Measurements from ENCODE around the gene KAT6B. TPM values are rescaled to one million over a fixed set of nuclear protein-coding genes. Genes with fewer than 3 reads are reported as not detected.

KAT6B gene
- total RNA-seq, 1 donor from 2014 or later = 59.2 TPM

DNA sequence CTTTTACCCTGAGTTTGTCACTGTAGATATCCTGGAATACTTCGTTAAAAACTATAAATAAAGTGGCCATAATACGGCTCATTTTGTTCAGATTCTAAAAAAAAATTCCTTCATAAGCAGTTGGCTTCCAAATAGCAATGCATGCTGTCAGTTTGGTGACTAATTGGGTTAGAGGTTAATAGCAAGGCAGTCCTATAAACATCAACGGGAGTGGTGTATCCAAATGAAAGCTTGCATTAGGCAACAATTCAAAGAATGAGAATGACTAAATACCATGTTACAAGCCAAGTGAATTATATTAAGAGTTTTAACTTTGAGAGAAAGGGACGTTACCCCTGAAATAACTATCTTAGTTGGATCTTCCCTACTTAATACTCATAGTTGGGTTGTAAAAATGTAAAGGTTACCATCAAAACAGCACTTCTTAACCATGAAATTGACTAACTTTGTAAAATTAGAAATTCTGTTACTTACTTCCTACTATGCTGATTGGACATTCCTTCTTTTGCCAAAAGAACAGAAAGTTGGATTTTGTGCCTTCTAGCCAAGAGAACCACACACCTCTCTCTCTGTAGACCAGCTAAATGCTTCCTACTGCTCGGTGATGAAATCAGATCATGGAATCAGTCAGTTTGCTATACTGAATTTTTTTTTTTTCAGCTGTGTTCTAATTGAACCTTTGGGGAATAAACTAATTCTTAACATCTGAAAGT lies 98.0 kb downstream of the KAT6B start:
- Histone ChIP-seq H3K36me3 (no peaks in the 10 kb centered on the region), H3K27ac (peak overlapping the region; percentile 69), H3K4me3 (no peak overlapping the region), H3K4me1 (peaks cover 80% of the 10 kb centered on the region), H3K27me3 (no peaks in the 10 kb centered on the region), H3K9me3 (no peaks in the 10 kb centered on the region)
- intact Hi-C loops (cut with DNase I) = loop anchor here (10.0 kb wide), 1 partner anchor 100 kb away; the partner anchor contains the start of gene KAT6B
- peak; percentile 65 to 98 for TF ChIP-seq POLR2AphosphoS5 (IDR thresholded peaks at IDR 0.05; ENCODE audit: insufficient read depth in 1 of 2, low read depth in 1 of 2)
- TF ChIP-seq, protein P1, sequence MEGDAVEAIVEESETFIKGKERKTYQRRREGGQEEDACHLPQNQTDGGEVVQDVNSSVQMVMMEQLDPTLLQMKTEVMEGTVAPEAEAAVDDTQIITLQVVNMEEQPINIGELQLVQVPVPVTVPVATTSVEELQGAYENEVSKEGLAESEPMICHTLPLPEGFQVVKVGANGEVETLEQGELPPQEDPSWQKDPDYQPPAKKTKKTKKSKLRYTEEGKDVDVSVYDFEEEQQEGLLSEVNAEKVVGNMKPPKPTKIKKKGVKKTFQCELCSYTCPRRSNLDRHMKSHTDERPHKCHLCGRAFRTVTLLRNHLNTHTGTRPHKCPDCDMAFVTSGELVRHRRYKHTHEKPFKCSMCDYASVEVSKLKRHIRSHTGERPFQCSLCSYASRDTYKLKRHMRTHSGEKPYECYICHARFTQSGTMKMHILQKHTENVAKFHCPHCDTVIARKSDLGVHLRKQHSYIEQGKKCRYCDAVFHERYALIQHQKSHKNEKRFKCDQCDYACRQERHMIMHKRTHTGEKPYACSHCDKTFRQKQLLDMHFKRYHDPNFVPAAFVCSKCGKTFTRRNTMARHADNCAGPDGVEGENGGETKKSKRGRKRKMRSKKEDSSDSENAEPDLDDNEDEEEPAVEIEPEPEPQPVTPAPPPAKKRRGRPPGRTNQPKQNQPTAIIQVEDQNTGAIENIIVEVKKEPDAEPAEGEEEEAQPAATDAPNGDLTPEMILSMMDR (IDR thresholded peaks at IDR 0.05) = no peak
- no peak for DNase-seq (ENCODE audit: extremely low spot score in 2 of 2)

DNA sequence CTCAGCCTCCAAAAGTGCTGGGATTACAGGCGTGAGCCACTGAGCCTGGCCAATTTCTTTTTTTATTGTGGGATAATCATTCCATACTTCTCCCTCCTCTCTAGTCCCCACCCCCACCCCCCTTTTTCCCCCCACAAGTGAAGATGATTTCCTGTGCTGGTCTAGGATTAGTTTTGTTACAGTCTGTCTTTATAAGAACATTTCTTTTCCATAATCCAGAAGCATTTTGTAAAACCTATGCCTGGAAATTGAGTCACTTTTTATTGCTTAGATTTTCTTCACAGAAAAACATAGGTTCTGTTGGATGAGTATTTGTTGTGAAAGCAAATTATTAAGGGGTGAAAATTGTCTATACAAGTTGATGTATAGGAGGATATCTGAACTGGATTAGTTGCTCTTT lies 98.9 kb downstream of the KAT6B start:
- no peaks in the 10 kb centered on the region for H3K36me3 ChIP-seq
- no peaks in the 10 kb centered on the region for H3K27me3 ChIP-seq
- intact Hi-C loops (cut with DNase I) = loop anchor here (10.0 kb wide), 1 partner anchor 100 kb away; the partner anchor contains the start of gene KAT6B
- no peak for DNase-seq (ENCODE audit: extremely low spot score in 2 of 2)
- H3K4me1 ChIP-seq = peaks cover 81% of the 10 kb centered on the region
- H3K9me3 ChIP-seq = no peaks in the 10 kb centered on the region
- H3K4me3 ChIP-seq = no peak overlapping the region
- TF ChIP-seq, protein P1 (IDR thresholded peaks at IDR 0.05) = no peak
- TF ChIP-seq POLR2A (IDR thresholded peaks at IDR 0.05) (no peak), POLR2AphosphoS5 (IDR thresholded peaks at IDR 0.05; ENCODE audit: insufficient read depth in 1 of 2, low read depth in 1 of 2) (no peak)
- H3K27ac ChIP-seq = peak overlapping the region; percentile 69

DNA sequence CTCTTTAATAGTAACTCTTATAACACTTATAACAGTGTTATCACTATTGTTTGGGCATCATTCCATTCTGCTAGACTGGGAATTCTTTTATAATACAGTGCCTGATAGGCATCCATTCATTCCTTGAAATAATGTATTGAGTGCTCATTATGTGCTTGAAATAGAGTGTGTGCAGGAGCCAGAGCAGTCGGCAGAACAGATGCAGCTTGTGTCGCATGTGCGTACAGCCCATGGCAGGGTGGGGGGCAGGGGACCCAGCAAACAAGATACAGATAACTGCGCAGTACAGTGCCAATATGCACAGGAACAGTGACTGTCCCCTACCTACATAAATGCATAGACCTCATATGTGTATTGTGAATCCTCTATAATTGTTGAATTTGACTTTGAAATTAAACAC lies 99.3 kb downstream of the KAT6B start:
- H3K4me3 ChIP-seq = no peak overlapping the region
- intact Hi-C loops (cut with DNase I) = loop anchor here (10.0 kb wide), 1 partner anchor 101 kb away; the partner anchor contains the start of gene KAT6B
- H3K9me3 ChIP-seq = no peaks in the 10 kb centered on the region
- H3K36me3 ChIP-seq = no peaks in the 10 kb centered on the region
- no peak for DNase-seq (ENCODE audit: extremely low spot score in 2 of 2)
- no peak overlapping the region for H3K27ac ChIP-seq
- TF ChIP-seq, protein P1 (IDR thresholded peaks at IDR 0.05) = no peak
- TF ChIP-seq POLR2A (IDR thresholded peaks at IDR 0.05) (no peak), POLR2AphosphoS5 (IDR thresholded peaks at IDR 0.05; ENCODE audit: insufficient read depth in 1 of 2, low read depth in 1 of 2) (no peak)
- H3K4me1 ChIP-seq = peaks cover 81% of the 10 kb centered on the region
- no peaks in the 10 kb centered on the region for H3K27me3 ChIP-seq

DNA sequence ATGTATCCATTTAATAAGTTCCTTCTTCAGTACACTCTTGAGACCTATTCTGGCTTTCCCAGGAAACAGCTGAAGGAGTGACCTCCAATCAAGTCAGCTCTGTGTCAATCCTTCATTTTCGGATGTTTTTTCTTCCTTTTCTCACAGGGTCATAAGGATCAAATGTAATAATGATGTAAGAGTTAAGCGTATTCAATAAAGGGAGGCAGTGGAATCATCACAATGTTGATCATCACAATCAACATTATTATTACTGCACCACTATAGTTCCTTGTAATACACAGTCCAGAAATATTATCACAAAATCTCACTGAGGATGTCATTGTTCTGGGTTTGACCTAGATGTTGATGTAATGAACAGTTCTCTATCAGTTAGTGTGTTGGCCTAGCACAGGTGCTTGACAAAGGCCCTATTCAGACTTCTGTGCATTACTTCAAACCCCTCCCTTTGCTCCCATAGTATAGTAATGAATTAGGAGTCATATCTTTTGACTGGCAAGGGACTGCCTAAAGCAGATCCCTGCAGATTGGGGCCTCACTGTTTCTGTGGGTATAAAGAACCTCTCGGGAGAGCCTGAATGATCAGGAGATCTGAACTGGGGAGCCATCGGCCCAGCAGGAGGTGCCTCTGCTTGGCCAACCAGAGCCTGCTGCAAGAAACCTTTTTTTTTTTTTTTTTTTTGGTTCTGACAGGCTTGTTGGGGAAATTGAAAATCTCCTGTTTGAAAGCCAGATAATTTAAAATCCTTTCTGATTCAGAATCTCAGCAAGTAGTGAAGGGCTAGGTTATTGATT lies 100.6 kb downstream of the KAT6B start:
- no peaks in the 10 kb centered on the region for H3K9me3 ChIP-seq
- DNase-seq (ENCODE audit: extremely low spot score in 2 of 2) = no peak
- H3K27me3 ChIP-seq = no peaks in the 10 kb centered on the region
- no peaks in the 10 kb centered on the region for H3K36me3 ChIP-seq
- H3K27ac ChIP-seq = peak overlapping the region; percentile 24
- intact Hi-C loops (cut with DNase I) = loop anchor here (10.0 kb wide), 1 partner anchor 102 kb away; the partner anchor contains the start of gene KAT6B
- H3K4me3 ChIP-seq = no peak overlapping the region
- TF ChIP-seq POLR2AphosphoS5 (IDR thresholded peaks at IDR 0.05; ENCODE audit: insufficient read depth in 1 of 2, low read depth in 1 of 2) = no peak
- TF ChIP-seq POLR2A (IDR thresholded peaks at IDR 0.05) = no peak
- TF ChIP-seq, protein P1 (IDR thresholded peaks at IDR 0.05) = no peak
- H3K4me1 ChIP-seq = peaks cover 72% of the 10 kb centered on the region

Measured in vagina (tissue), 2 donors.